Measurements from ENCODE around the gene FGFR2. TPM values are rescaled to one million over a fixed set of nuclear protein-coding genes. Genes with fewer than 3 reads are reported as not detected.

Gene FGFR2
- total and polyA plus RNA-seq, 2 of the 4 experiments (the other 2 are of a cell fraction) = not detected

DNA sequence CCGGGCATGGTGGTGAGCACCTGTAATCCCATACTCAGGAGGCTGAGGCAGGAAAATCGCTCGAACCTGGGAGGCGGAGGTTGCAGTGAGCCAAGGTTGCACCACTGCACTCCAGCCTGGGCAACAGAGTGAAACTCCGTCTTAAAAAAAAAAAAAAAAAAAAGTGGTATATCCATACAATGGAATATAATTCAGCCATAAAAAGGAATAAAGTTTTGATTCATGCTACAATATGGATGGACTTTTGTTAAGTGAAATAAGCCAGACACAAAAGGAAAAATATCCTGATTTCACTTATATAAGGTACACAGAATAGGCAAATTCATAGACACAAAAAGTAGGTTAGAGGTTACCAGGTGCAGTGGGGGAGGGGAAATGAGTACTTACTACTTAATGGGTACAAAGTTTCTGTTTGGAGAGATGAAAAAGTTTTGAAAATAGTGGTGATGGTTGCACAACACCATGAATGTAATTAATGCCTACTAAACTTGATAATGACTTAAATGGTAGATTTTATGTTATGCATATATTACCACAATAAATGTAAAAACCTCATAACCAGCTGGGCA is 53.9 kb downstream of the FGFR2 start:
- Histone ChIP-seq H3K18ac (ENCODE audit: low read depth, low read length) (no peak overlapping the region), H4K5ac (ENCODE audit: low read depth, low read length) (no peak overlapping the region), H4K20me1 (ENCODE audit: insufficient read depth, low read length) (no peaks in the 10 kb centered on the region), H3K9me1 (ENCODE audit: insufficient read depth, low read length) (no peaks in the 10 kb centered on the region), H2BK20ac (ENCODE audit: low read depth, low read length) (no peak overlapping the region), H3K79me1 (ENCODE audit: low read depth in 1 of 2, low read length in 2 of 2) (no peaks in the 10 kb centered on the region), H3K14ac (replicated peaks; ENCODE audit: low read depth, low read length) (no peak overlapping the region), H3K27me3 (ENCODE audit: control insufficient read depth, insufficient read depth, low read length) (no peaks in the 10 kb centered on the region), H3K56ac (ENCODE audit: extremely low read depth, insufficient read depth, low read length) (no peak overlapping the region), H3K4me1 (ENCODE audit: control insufficient read depth, insufficient read depth, low read length) (no peaks in the 10 kb centered on the region), H2BK120ac (ENCODE audit: low read depth, low read length) (no peak overlapping the region), H3K23ac (ENCODE audit: low read depth, low read length) (no peak overlapping the region), H2BK5ac (ENCODE audit: low read depth, low read length, poor library complexity, severe bottlenecking) (no peak overlapping the region), H2AFZ (replicated peaks; ENCODE audit: low read length, poor library complexity) (no peak overlapping the region), H3K4me2 (ENCODE audit: low read depth, low read length) (no peak overlapping the region), H3K36me3 (ENCODE audit: control insufficient read depth, insufficient read depth, low read length) (no peaks in the 10 kb centered on the region), H3K27ac (ENCODE audit: insufficient read depth, low read length) (no peak overlapping the region), H4K91ac (ENCODE audit: insufficient read depth, low read depth, low read length) (no peak overlapping the region), H3K9ac (ENCODE audit: low read depth, low read length) (no peak overlapping the region), H2AK5ac (ENCODE audit: low read depth, low read length) (no peak overlapping the region), H2AK9ac (replicated peaks; ENCODE audit: low read depth, low read length, poor library complexity) (no peak overlapping the region), H3K9me3 (ENCODE audit: control insufficient read depth, insufficient read depth, low read length) (peaks cover 20% of the 10 kb centered on the region), H2BK15ac (ENCODE audit: low read depth, low read length) (no peak overlapping the region), H3K4me3 (ENCODE audit: insufficient read depth, low read depth, low read length) (no peak overlapping the region), H3K4ac (ENCODE audit: low read depth, low read length) (no peak overlapping the region), H4K8ac (ENCODE audit: low read depth in 2 of 2, low read length in 2 of 2) (no peak overlapping the region)
- TF ChIP-seq FOS (IDR thresholded peaks at IDR 0.05; ENCODE audit: low read depth, low read length) = no peak
- no peak for DNase-seq
- no peak for ATAC-seq (ENCODE audit: low read depth)
- CTCF ChIA-PET = no interaction called here
- BruUV-seq (replicated peaks) = no TSS peak
- WGBS, 2 experiments (ENCODE audit: extremely low coverage in 2 of 2, insufficient read length in 1 of 2) = no CpG with 5 or more reads among the region's 5 CpGs
- dilution Hi-C loops (cut with HindIII; ENCODE audit: low sequenced_read_pairs, unreplicated experiment) = no loop called here
- POLR2A ChIA-PET (ENCODE audit: unreplicated experiment) = no interaction called here
- intact Hi-C loops (cut with micrococcal nuclease) = no loop called here
- in situ Hi-C loops (cut with MboI; ENCODE audit: low sequenced_read_pairs) = no loop called here

All from IMR-90 (cell line).